Measurements from ENCODE around the gene ERC1.
"Not testable (repeated sequence)": the region's sequence is repeated elsewhere in the genome, so short reads cannot be mapped to it uniquely, and the experiment has no call there.

ERC1 gene

GRCh38 chr12:981961-982360, 9.1 kb upstream of the ERC1 start:
- DNase-seq (ENCODE audit: low read depth in 3 of 3, low spot score in 1 of 3), result no peak

- DNase-seq (ENCODE audit: low read depth in 3 of 3, low spot score in 1 of 3), result no peak
Measured at GRCh38 chr12:988646-989045, 2.4 kb upstream of the ERC1 start.

- no peak for DNase-seq (ENCODE audit: low read depth in 3 of 3, low spot score in 1 of 3)
Measured at GRCh38 chr12:989051-989450, 2.0 kb upstream of the ERC1 start.

- peak in 1 of 3 donors; percentile 30 for DNase-seq (ENCODE audit: low read depth in 3 of 3, low spot score in 1 of 3)
Measured at GRCh38 chr12:989751-990660, 1.0 kb upstream of the ERC1 start.

GRCh38 chr12:991350-992333, 619 bp downstream of the ERC1 start:
- no peak for DNase-seq (ENCODE audit: low read depth in 3 of 3, low spot score in 1 of 3)

- no peak for DNase-seq (ENCODE audit: low read depth in 3 of 3, low spot score in 1 of 3)
Measured at GRCh38 chr12:992647-993046, 1.6 kb downstream of the ERC1 start.

GRCh38 chr12:996881-997280, 5.9 kb downstream of the ERC1 start:
- DNase-seq (ENCODE audit: low read depth in 3 of 3, low spot score in 1 of 3), result no peak

GRCh38 chr12:997505-997904, 6.5 kb downstream of the ERC1 start:
- no peak for DNase-seq (ENCODE audit: low read depth in 3 of 3, low spot score in 1 of 3)

- DNase-seq (ENCODE audit: low read depth in 3 of 3, low spot score in 1 of 3), result no peak
Measured at GRCh38 chr12:998020-998874, 7.2 kb downstream of the ERC1 start.

GRCh38 chr12:999736-1000135, 8.7 kb downstream of the ERC1 start:
- not testable (repeated sequence) for DNase-seq (ENCODE audit: low read depth in 3 of 3, low spot score in 1 of 3)

- DNase-seq (ENCODE audit: low read depth in 3 of 3, low spot score in 1 of 3), result no peak
Measured at GRCh38 chr12:1001507-1001906, 10.5 kb downstream of the ERC1 start.

GRCh38 chr12:1003600-1004271, 12.7 kb downstream of the ERC1 start:
- no peak for DNase-seq (ENCODE audit: low read depth in 3 of 3, low spot score in 1 of 3)

GRCh38 chr12:1006255-1006654, 15.2 kb downstream of the ERC1 start:
- no peak for DNase-seq (ENCODE audit: low read depth in 3 of 3, low spot score in 1 of 3)

- no peak for DNase-seq (ENCODE audit: low read depth in 3 of 3, low spot score in 1 of 3)
Measured at GRCh38 chr12:1007276-1007675, 16.3 kb downstream of the ERC1 start.

GRCh38 chr12:1007994-1008393, 17.0 kb downstream of the ERC1 start:
- no peak for DNase-seq (ENCODE audit: low read depth in 3 of 3, low spot score in 1 of 3)

GRCh38 chr12:1011091-1011490, 20.1 kb downstream of the ERC1 start:
- DNase-seq (ENCODE audit: low read depth in 3 of 3, low spot score in 1 of 3), result no peak

GRCh38 chr12:1013618-1014489, 22.8 kb downstream of the ERC1 start:
- DNase-seq (ENCODE audit: low read depth in 3 of 3, low spot score in 1 of 3), result no peak

GRCh38 chr12:1019283-1019682, 28.3 kb downstream of the ERC1 start:
- DNase-seq (ENCODE audit: low read depth in 3 of 3, low spot score in 1 of 3), result no peak

GRCh38 chr12:1020389-1020788, 29.4 kb downstream of the ERC1 start:
- no peak for DNase-seq (ENCODE audit: low read depth in 3 of 3, low spot score in 1 of 3)
